Measurements from ENCODE around the gene PTPRN2. TPM values are rescaled to one million over a fixed set of nuclear protein-coding genes. Genes with fewer than 3 reads are reported as not detected.

The PTPRN2 gene
- total and polyA plus RNA-seq, 2 of the 13 experiments (the other 11 are each of a cell fraction or from before 2014, with no cell fraction given) = 2.5 to 24.2 TPM

GRCh38 chr7:158591944-158592343 lies 4.3 kb upstream of the PTPRN2 start (continued):
- no peak for TF ChIP-seq IKZF4 (CRISPR knock-in tag; IDR thresholded peaks at IDR 0.05; ENCODE audit: borderline replicate concordance, low read depth, not compliant biosample characterization)
- no peak for TF ChIP-seq RNF2 (conservative IDR thresholded peaks at IDR 0.05; ENCODE audit: low read depth)
- TF ChIP-seq PHF21A (CRISPR knock-in tag; IDR thresholded peaks at IDR 0.05) = no peak
- TF ChIP-seq PRMT3 (CRISPR knock-in tag; IDR thresholded peaks at IDR 0.05; ENCODE audit: borderline replicate concordance, low read depth) = no peak
- TF ChIP-seq ZSCAN25 (CRISPR knock-in tag; IDR thresholded peaks at IDR 0.05) = no peak
- TF ChIP-seq RXRB (CRISPR knock-in tag; IDR thresholded peaks at IDR 0.05; ENCODE audit: borderline replicate concordance) = peak; percentile 63; the same call in 1 of the 2 replicates
- TF ChIP-seq ZSCAN29 (CRISPR knock-in tag; conservative IDR thresholded peaks at IDR 0.05) = no peak
- 0 out of 2 replicates have a peak, but pooled peaks have one; percentile 18 for TF ChIP-seq ZNF350 (CRISPR knock-in tag; IDR thresholded peaks at IDR 0.05; ENCODE audit: borderline replicate concordance, low read depth)
- TF ChIP-seq, protein P1, sequence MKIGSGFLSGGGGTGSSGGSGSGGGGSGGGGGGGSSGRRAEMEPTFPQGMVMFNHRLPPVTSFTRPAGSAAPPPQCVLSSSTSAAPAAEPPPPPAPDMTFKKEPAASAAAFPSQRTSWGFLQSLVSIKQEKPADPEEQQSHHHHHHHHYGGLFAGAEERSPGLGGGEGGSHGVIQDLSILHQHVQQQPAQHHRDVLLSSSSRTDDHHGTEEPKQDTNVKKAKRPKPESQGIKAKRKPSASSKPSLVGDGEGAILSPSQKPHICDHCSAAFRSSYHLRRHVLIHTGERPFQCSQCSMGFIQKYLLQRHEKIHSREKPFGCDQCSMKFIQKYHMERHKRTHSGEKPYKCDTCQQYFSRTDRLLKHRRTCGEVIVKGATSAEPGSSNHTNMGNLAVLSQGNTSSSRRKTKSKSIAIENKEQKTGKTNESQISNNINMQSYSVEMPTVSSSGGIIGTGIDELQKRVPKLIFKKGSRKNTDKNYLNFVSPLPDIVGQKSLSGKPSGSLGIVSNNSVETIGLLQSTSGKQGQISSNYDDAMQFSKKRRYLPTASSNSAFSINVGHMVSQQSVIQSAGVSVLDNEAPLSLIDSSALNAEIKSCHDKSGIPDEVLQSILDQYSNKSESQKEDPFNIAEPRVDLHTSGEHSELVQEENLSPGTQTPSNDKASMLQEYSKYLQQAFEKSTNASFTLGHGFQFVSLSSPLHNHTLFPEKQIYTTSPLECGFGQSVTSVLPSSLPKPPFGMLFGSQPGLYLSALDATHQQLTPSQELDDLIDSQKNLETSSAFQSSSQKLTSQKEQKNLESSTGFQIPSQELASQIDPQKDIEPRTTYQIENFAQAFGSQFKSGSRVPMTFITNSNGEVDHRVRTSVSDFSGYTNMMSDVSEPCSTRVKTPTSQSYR (CRISPR knock-in tag; IDR thresholded peaks at IDR 0.05; ENCODE audit: borderline replicate concordance) = no peak
- no peak for TF ChIP-seq KIAA2018 (CRISPR knock-in tag; IDR thresholded peaks at IDR 0.05; ENCODE audit: borderline replicate concordance)
- no peak for TF ChIP-seq ZNF772 (CRISPR knock-in tag; IDR thresholded peaks at IDR 0.05)
- TF ChIP-seq FOXO4 (CRISPR knock-in tag; conservative IDR thresholded peaks at IDR 0.05) = no peak
- TF ChIP-seq ZBTB21 (CRISPR knock-in tag; IDR thresholded peaks at IDR 0.05) = no peak
- TF ChIP-seq NRL (CRISPR knock-in tag; IDR thresholded peaks at IDR 0.05; ENCODE audit: borderline replicate concordance) = no peak
- no peak for TF ChIP-seq ZNF841 (CRISPR knock-in tag; IDR thresholded peaks at IDR 0.05; ENCODE audit: borderline replicate concordance)
